ENCODE data around the gene PROS1.
A peak's percentile ranks its signal among the peaks of the same experiment; 100 is the strongest.

The PROS1 gene

GRCh38 chr3:93973131-93974126 is at the start of gene PROS1:
TSS of gene PROS1 (minus strand) at chr3:93973896. CDS start at chr3:93973749, 147 bp downstream.
- no peak for DNase-seq (ENCODE audit: low read depth, low spot score)

DNA sequence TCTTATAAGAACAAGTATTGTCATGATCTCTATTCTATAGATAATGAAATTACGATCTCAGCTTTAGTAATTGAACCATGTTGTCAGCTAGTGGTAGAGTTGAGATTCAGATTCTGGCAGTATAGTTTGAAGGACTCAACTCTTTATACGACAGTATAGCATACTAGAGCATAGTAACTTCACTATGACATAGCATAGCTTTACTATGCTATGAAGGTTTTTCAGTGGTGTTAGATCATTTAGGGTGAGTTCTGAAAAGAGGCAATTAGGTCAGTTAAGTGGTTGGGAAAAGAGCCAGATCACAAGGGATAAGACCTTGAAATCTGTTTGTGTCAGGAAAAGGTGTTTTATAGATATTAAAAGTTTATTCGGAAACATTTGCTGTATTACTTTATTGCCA is 46.6 kb upstream of the PROS1 start:
- no peak for DNase-seq (ENCODE audit: low read depth, low spot score)

GRCh38 chr3:94019659-94020058 is 46.0 kb upstream of the PROS1 start:
- DNase-seq (ENCODE audit: low read depth, low spot score) = no peak

- DNase-seq (ENCODE audit: low read depth, low spot score) = no peak
Observed at GRCh38 chr3:94015025-94015424, 41.3 kb upstream of the PROS1 start.

GRCh38 chr3:94012185-94012584 is 38.5 kb upstream of the PROS1 start:
- DNase-seq (ENCODE audit: low read depth, low spot score) = no peak

DNA sequence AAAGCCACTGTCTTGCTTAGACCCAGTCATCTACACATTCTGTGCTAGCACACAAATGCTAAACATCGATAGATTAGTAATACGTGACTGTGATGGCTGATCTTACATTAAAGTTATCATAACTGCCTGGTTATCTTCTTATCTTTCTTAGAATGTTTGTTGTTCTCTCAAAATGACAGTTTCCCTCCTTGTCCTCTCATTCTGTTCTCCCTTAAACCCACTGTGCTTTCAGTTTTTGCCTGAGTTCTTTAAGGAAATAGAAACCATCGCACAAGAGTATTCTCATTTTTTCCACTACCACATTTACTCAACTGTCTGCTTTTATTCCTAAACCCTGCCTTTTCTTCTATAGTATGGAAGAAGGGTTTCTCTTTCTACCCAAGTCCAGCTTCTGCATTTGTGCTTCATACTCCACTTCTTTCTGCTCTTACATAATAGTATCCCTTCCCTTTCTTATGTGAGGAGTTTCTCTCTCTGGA is 37.6 kb upstream of the PROS1 start:
- DNase-seq (ENCODE audit: low read depth, low spot score) = no peak

GRCh38 chr3:94009608-94010007 is 35.9 kb upstream of the PROS1 start:
- no peak for DNase-seq (ENCODE audit: low read depth, low spot score)

DNA sequence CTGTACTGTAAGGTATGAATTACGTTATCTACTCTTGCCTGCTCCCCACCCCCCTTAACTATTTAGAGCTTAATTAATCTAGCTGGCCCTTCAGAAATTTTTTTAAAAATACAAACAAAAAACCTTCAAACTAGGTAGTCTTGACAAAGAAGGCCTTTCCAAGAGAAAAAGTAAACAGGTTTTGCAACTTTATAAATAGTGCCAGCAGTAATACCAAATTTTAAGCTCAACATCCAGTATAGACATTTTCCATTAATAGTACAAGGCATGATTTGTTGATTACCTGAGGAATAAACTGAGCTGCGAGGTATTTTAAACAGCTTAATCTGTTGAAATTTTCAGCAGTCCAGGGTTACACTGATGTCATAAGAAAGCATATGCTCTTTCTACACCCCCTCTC is 34.6 kb upstream of the PROS1 start:
- DNase-seq (ENCODE audit: low read depth, low spot score) = no peak

- DNase-seq (ENCODE audit: low read depth, low spot score) = no peak
Observed at GRCh38 chr3:94004301-94004910, 30.7 kb upstream of the PROS1 start.

DNA sequence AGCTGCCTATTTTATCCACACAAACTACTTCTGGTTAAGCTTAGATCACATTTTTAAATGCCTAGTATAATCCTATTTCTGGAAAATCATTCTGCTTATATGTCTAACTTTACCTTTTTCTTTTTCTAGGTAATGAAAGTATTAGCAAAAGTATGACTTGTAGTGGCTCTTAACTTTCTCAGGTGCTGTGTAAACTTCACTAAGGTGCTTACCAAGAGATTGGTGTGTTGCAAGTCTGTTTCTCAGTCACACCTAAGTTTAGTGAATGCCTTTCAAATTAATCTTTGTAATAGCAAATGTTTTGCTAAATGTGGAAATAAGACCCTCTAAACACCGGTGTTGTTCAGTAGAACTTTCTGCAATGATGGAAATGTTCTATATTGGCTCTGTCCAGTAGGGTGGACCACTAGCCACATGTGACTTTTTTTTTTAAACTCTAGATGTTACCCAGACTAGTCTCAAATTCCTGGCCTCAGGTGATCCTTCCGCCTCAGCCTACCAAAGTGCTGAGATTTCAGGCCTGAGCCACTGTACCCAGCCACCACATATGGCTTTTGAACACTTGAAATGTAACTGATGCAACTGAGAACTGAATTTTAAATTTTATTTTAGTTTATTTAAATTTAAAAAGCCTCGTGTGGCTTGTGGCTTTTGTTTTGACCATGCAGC is 28.3 kb upstream of the PROS1 start:
- DNase-seq (ENCODE audit: low read depth, low spot score) = no peak

DNA sequence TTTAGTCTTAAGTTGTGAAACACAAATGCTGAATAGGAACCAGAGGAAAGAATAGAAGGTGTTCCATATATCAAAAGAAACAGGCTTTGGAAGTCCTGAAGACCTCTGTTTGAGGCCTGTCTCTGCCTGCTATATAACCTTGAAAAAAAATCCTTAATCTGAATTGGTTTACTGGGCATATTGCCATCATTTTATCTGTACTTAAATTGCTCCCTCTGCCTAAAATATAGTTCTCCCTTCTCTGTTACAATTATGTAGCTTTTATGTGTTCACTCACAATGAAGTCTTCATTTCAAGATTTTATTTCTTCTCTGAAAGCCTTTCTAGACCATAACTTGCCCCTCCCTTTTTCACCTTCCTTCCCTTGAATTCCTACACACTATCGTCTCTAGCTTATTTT is 27.5 kb upstream of the PROS1 start:
- no peak for DNase-seq (ENCODE audit: low read depth, low spot score)

DNA sequence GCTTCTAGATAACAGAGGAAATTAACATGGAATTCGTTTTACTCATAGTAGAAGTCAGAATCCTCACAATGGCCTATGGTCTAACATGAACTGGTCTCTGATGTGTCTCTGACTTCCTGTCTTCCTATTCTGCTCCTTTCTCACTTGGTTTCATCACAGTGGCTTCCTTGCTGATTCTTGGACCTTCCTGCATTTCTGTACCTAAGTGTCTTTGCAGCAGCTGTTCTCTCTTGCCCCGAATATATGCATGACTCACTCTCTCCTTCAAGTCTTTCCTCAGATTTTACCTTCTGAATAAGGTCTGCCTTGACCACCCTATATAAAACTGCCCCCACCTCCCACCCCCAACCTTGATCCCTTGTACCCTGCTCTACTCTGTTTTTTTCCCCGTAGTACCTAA is 20.4 kb upstream of the PROS1 start:
- DNase-seq (ENCODE audit: low read depth, low spot score) = no peak

GRCh38 chr3:93992207-93992606 is 18.5 kb upstream of the PROS1 start:
- no peak for DNase-seq (ENCODE audit: low read depth, low spot score)

DNA sequence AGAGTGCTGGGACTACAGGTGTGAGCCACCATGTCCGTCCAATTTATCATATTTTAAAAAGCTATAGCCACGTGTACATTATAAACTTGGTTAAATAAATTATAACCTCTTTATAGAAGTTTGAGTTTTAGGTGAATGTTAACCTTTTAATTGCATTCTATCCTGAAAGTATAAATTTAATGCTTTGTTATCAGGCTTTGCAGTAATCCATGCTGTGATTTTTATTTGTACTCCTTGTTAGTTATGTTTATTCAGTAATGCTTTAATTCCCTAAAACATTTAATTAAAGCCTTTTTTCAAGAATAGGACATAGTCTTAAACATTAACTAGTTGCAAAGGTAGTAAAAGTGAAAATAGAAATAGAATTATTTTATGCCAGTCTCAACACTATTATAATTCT is 17.9 kb upstream of the PROS1 start:
- DNase-seq (ENCODE audit: low read depth, low spot score) = no peak

- DNase-seq (ENCODE audit: low read depth, low spot score) = no peak
Observed at GRCh38 chr3:93989241-93989640, 15.5 kb upstream of the PROS1 start.

DNA sequence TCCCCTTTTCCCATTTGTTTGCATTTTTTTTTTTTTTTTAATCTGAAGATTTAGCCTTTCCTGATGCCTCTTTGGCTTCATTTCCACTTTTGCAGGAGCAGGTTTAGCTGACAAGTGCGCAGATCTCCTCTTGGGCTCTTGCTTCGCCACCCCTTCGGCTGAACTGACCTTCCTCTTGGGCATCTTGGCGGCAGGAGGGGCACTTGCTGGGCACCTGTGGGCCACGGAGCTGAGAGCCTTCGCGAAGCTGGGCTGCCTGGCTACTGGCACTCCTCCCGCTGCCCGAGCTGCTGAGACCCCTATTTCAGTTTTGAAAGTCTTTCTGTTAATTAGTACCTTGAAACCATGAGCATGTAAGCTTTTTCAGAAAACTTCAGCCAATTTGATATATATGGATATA is 15.1 kb upstream of the PROS1 start:
- DNase-seq (ENCODE audit: low read depth, low spot score) = no peak

DNA sequence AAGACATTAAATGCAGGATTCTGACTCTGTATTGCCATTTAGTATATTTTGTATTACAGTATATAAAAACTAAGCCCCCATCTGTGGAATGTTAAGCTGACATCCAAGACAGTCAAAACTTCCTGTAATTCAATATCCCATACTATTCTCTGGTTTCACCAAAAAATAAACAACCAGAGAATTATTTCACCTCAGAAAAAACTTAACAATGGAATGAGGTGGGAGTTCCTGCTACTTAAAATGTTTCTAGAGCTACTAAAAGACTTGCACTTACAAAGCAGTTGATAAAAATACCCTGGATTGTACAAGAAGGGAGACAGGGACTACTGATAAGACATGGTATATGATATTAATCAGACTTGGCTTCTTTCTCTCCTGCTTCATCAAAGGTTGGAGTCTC is 14.6 kb upstream of the PROS1 start:
- DNase-seq (ENCODE audit: low read depth, low spot score) = no peak

DNA sequence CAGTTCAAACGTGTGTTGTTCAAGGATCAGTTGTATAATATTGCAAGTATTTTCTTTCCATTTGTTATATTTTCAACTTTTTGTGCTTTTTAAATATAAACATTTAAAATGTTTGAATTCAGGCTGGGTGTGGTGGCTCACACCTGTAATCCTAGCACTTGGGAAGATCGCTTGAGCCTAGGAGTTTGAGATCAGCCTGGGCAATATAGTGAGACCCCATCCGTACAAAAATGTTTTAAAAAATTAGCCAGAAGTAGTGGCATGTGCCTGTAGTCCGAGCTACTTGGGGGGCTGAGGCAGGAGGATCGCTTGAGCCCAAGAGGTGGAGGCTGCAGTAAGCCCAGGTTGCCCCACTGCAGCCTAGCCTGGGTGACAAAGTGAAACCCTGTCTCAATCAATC is 10.9 kb upstream of the PROS1 start:
- no peak for DNase-seq (ENCODE audit: low read depth, low spot score)

DNA sequence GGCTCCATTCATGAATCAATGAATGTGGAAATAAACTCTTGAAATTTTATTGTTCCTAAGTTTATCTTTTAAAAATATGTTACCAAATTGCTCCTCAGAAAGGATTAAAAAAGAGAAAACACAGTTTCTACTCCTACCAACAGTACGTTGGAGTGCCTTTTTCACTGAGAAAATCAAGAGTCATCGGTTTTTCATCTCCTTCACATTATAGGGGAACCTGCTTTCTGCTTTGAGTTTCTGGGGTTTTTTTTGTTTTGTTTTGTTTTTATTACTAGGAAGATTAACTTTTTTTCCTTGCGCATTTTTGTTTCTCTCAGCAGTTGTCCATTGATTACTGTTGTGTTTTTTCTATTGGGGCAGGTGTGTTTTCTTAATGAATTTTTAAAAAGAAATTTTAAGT is 9.7 kb upstream of the PROS1 start:
- no peak for DNase-seq (ENCODE audit: low read depth, low spot score)

DNA sequence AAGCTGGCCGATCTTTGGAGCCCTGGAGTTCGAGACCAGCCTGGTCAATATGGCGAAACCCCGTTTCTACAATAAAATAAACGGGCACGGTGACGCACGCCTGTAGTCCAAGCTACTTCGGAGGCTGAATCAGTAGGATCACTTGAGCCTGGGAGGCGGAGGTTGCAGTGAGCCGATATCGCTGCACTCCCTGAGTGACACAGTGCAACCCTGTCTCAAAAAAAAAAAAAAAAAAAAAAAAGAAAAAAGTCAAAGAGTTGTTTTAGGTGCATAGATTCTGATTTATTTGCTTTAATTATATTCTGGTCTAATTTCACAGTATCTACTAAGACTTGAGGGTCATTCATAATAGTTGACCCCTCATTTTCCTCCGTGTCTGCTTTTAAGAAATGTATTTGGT is 8.0 kb upstream of the PROS1 start:
- no peak for DNase-seq (ENCODE audit: low read depth, low spot score)

GRCh38 chr3:93979850-93980676 is 6.4 kb upstream of the PROS1 start, which contains the start of gene ARL13B:
TSS of gene ARL13B (plus strand) at chr3:93980155. CDS start at chr3:93980424, 269 bp downstream.
- peak; percentile 91 for DNase-seq (ENCODE audit: low read depth, low spot score)
